ENCODE results near the gene SETD5. TPM values are rescaled to one million over a fixed set of nuclear protein-coding genes. Genes with fewer than 3 reads are reported as not detected.

SETD5 gene
- total RNA-seq, 2 experiments from 2014 or later = 120 to 214 TPM

DNA sequence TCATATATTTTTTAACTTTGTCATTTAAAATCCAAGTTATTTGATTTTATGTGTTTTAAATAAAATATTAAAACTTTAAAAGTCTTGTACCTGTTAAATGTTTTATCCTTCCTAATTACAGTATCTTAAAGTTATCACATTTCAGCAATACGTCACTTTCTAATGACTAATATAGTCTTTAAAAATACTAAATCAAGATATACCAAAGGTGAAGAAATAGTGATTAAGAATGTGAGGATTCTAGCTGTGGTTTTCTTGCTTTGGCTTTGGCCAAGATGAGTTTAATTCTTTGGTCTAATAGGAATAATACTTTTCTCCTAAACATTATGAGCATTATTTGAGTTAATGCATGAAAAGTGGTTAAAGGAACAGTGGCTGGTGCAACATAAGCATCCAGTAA, 13.9 kb downstream of the SETD5 start:
- Histone ChIP-seq H3K4me1 (ENCODE audit: insufficient read depth, low read length, poor library complexity, severe bottlenecking) (peaks cover 27% of the 10 kb centered on the region), H3K9me2 (ENCODE audit: insufficient read depth, low read length) (no peaks in the 10 kb centered on the region), H3K36me3 (ENCODE audit: insufficient read depth, low read length) (peaks cover 77% of the 10 kb centered on the region), H2AFZ (ENCODE audit: low read length) (no peak overlapping the region), H3K4me2 (ENCODE audit: low read length) (no peak overlapping the region), H3K9me3 (ENCODE audit: low read length) (no peaks in the 10 kb centered on the region), H3K4me3 (ENCODE audit: low read depth, low read length, poor library complexity, severe bottlenecking) (no peak overlapping the region), H3K79me2 (ENCODE audit: insufficient read depth, low read depth, low read length) (peaks cover 100% of the 10 kb centered on the region), H3K27ac (ENCODE audit: low read depth, low read length, poor library complexity, severe bottlenecking) (no peak overlapping the region), H4K20me1 (ENCODE audit: insufficient read depth, low read length) (peaks cover 30% of the 10 kb centered on the region)
- intact Hi-C loops (cut with micrococcal nuclease; ENCODE audit: unreplicated experiment) = no loop called here
- DNase-seq (ENCODE audit: low spot score) = no peak
- CTCF ChIA-PET (ENCODE audit: unreplicated experiment) = no interaction called here
- no peak for TF ChIP-seq EZH2phosphoT487 (IDR thresholded peaks at IDR 0.05; ENCODE audit: borderline replicate concordance, low read depth, low read length)
- TF ChIP-seq, protein P1, sequence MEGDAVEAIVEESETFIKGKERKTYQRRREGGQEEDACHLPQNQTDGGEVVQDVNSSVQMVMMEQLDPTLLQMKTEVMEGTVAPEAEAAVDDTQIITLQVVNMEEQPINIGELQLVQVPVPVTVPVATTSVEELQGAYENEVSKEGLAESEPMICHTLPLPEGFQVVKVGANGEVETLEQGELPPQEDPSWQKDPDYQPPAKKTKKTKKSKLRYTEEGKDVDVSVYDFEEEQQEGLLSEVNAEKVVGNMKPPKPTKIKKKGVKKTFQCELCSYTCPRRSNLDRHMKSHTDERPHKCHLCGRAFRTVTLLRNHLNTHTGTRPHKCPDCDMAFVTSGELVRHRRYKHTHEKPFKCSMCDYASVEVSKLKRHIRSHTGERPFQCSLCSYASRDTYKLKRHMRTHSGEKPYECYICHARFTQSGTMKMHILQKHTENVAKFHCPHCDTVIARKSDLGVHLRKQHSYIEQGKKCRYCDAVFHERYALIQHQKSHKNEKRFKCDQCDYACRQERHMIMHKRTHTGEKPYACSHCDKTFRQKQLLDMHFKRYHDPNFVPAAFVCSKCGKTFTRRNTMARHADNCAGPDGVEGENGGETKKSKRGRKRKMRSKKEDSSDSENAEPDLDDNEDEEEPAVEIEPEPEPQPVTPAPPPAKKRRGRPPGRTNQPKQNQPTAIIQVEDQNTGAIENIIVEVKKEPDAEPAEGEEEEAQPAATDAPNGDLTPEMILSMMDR (conservative IDR thresholded peaks at IDR 0.05; ENCODE audit: low read length) = no peak
- no TSS peak for BruUV-seq (replicated peaks)
- POLR2A ChIA-PET = interaction anchor here (2.2 kb wide), 1 partner anchor 11 kb away, joined by 12 read pairs; no protein-coding TSS in a partner anchor

DNA sequence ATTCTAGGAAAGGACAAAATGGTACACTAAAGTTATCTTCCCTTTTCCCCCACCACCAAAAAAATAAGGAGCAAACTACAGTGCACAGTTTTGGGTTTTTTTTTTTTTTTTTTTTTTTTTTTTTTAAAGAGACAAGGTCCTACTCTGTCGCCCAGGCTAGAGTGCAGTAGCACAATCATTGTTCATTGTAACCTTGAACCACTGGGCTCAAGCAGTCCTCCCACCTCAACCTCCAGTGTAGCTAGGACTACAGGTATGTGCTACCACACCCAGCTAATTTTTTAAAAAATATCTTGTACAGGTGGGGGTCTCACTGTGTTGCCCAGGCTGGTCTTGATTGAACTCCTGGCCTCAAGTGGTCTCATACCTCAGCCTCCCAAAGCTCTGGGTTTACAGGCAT, 14.9 kb downstream of the SETD5 start:
- DNase-seq (ENCODE audit: low spot score) = no peak
- Histone ChIP-seq H3K4me1 (ENCODE audit: insufficient read depth, low read length, poor library complexity, severe bottlenecking) (peaks cover 17% of the 10 kb centered on the region), H3K9me3 (ENCODE audit: low read length) (no peaks in the 10 kb centered on the region), H3K4me2 (ENCODE audit: low read length) (no peak overlapping the region), H3K79me2 (ENCODE audit: insufficient read depth, low read depth, low read length) (peaks cover 100% of the 10 kb centered on the region), H3K9me2 (ENCODE audit: insufficient read depth, low read length) (no peaks in the 10 kb centered on the region), H3K27ac (ENCODE audit: low read depth, low read length, poor library complexity, severe bottlenecking) (no peak overlapping the region), H3K4me3 (ENCODE audit: low read depth, low read length, poor library complexity, severe bottlenecking) (no peak overlapping the region), H3K36me3 (ENCODE audit: insufficient read depth, low read length) (peaks cover 77% of the 10 kb centered on the region), H4K20me1 (ENCODE audit: insufficient read depth, low read length) (peaks cover 26% of the 10 kb centered on the region), H2AFZ (ENCODE audit: low read length) (no peak overlapping the region)
- ChIA-PET CTCF (ENCODE audit: unreplicated experiment) (no interaction called here), POLR2A (no interaction called here)
- no TSS peak for BruUV-seq (replicated peaks)
- no peak for TF ChIP-seq EZH2phosphoT487 (IDR thresholded peaks at IDR 0.05; ENCODE audit: borderline replicate concordance, low read depth, low read length)
- TF ChIP-seq, protein P1 (conservative IDR thresholded peaks at IDR 0.05; ENCODE audit: low read length) = no peak
- intact Hi-C loops (cut with micrococcal nuclease; ENCODE audit: unreplicated experiment) = no loop called here

DNA sequence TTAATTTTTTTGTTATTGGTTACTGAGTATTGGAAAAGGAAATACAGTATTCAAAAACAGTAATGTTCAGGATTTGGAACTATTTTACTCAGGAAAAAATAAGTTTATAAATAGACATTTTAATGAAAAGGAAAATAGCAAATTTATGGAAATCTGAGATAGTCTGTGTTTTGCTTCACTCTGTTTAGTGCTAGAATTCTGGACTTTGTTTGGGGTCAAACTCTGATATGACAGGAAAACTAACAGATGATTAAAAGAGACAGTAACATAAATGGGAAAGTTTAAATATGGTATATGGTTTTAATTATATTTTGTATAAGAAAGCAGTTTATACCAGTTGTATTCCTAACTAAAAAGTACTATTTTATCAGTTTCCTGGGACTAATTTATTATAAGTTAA, 17.4 kb downstream of the SETD5 start:
- BruUV-seq (replicated peaks) = TSS peak; percentile 7
- ChIA-PET CTCF (ENCODE audit: unreplicated experiment) (no interaction called here), POLR2A (interaction anchor here (2.6 to 3.6 kb wide), 2 partner anchors 10 to 19 kb away, joined by 9 to 11 read pairs; no protein-coding TSS in a partner anchor)
- DNase-seq (ENCODE audit: low spot score) = no peak
- H3K79me2 ChIP-seq (ENCODE audit: insufficient read depth, low read depth, low read length) = peaks cover 100% of the 10 kb centered on the region
- H3K4me1 ChIP-seq (ENCODE audit: insufficient read depth, low read length, poor library complexity, severe bottlenecking) = peaks cover 9% of the 10 kb centered on the region
- no peak overlapping the region for H2AFZ ChIP-seq (ENCODE audit: low read length)
- H4K20me1 ChIP-seq (ENCODE audit: insufficient read depth, low read length) = peaks cover 27% of the 10 kb centered on the region
- no peak overlapping the region for H3K4me2 ChIP-seq (ENCODE audit: low read length)
- intact Hi-C loops (cut with micrococcal nuclease; ENCODE audit: unreplicated experiment) = no loop called here
- TF ChIP-seq EZH2phosphoT487 (IDR thresholded peaks at IDR 0.05; ENCODE audit: borderline replicate concordance, low read depth, low read length) = no peak
- no peaks in the 10 kb centered on the region for H3K9me3 ChIP-seq (ENCODE audit: low read length)
- peaks cover 69% of the 10 kb centered on the region for H3K36me3 ChIP-seq (ENCODE audit: insufficient read depth, low read length)
- no peak overlapping the region for H3K27ac ChIP-seq (ENCODE audit: low read depth, low read length, poor library complexity, severe bottlenecking)
- H3K9me2 ChIP-seq (ENCODE audit: insufficient read depth, low read length) = no peaks in the 10 kb centered on the region
- no peak overlapping the region for H3K4me3 ChIP-seq (ENCODE audit: low read depth, low read length, poor library complexity, severe bottlenecking)

Measured in OCI-LY7 (cell line).